ENCODE data around the gene ZNF593OS.

GRCh38 chr1:26180010-26180506, 8.4 kb upstream of the ZNF593OS start:
- TF ChIP-seq GLIS3 (CRISPR knock-in tag; IDR thresholded peaks at IDR 0.05) (no peak), TCF4 (CRISPR knock-in tag; IDR thresholded peaks at IDR 0.05; ENCODE audit: borderline replicate concordance) (no peak), ZNF70 (CRISPR knock-in tag; IDR thresholded peaks at IDR 0.05) (no peak), PPARA (CRISPR knock-in tag; IDR thresholded peaks at IDR 0.05; ENCODE audit: borderline replicate concordance) (no peak), RARB (CRISPR knock-in tag; IDR thresholded peaks at IDR 0.05) (no peak), SNAI2 (CRISPR knock-in tag; IDR thresholded peaks at IDR 0.05) (no peak), ARNTL (CRISPR knock-in tag; IDR thresholded peaks at IDR 0.05; ENCODE audit: borderline replicate concordance, low read depth) (no peak), CSDC2 (CRISPR knock-in tag; IDR thresholded peaks at IDR 0.05) (no peak), ISL1 (CRISPR knock-in tag; IDR thresholded peaks at IDR 0.05) (no peak), CSRNP3 (CRISPR knock-in tag; IDR thresholded peaks at IDR 0.05) (no peak), TOX (CRISPR knock-in tag; IDR thresholded peaks at IDR 0.05; ENCODE audit: borderline replicate concordance) (no peak), ZFP3 (CRISPR knock-in tag; IDR thresholded peaks at IDR 0.05) (no peak)
- TF ChIP-seq, protein P1, sequence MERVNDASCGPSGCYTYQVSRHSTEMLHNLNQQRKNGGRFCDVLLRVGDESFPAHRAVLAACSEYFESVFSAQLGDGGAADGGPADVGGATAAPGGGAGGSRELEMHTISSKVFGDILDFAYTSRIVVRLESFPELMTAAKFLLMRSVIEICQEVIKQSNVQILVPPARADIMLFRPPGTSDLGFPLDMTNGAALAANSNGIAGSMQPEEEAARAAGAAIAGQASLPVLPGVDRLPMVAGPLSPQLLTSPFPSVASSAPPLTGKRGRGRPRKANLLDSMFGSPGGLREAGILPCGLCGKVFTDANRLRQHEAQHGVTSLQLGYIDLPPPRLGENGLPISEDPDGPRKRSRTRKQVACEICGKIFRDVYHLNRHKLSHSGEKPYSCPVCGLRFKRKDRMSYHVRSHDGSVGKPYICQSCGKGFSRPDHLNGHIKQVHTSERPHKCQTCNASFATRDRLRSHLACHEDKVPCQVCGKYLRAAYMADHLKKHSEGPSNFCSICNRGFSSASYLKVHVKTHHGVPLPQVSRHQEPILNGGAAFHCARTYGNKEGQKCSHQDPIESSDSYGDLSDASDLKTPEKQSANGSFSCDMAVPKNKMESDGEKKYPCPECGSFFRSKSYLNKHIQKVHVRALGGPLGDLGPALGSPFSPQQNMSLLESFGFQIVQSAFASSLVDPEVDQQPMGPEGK (CRISPR knock-in tag; IDR thresholded peaks at IDR 0.05; ENCODE audit: borderline replicate concordance), result no peak
